ENCODE measurements around the gene PRDM16.

PRDM16 gene

DNA sequence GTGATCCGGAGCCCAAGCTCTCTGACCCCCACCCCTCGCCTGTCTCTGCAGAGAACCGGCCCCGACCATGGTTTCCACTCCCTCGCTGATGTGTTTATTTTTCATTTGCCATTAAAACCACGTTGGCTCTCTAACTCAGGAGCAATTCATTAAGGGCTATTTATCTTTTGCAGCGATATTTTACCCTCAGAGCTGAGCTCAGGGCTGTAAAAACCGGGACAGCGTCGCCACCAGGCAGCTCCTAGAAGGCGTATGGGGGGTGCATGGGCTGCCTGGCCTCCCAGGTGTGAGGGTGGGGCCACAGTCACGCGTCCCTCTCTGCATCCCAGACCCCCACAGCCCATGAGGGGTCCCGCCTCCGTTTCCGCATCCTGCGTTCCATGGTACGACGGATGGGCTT is 71.4 kb downstream of the PRDM16 start:
- no peak for DNase-seq (ENCODE audit: low read depth in 2 of 2)

DNA sequence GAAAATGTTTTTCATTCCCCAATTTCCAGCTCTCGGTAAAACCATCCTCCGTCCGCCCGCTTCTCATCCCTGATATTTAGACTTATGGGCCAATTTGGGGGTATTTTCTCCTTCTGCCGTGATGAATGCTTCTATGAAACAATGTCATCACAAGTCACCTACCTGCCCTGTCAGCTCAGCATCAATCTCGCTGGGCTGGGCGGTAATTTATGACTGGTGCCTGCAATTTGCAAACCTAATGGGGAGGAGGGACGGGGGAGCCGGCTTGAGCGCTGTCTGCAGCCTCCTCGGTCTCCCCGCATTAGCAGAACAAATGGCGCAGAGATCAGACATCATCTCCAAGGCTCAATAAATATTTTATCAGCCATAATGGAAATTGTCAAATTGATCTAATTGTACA is 72.1 kb downstream of the PRDM16 start:
- no peak for DNase-seq (ENCODE audit: low read depth in 2 of 2)

DNA sequence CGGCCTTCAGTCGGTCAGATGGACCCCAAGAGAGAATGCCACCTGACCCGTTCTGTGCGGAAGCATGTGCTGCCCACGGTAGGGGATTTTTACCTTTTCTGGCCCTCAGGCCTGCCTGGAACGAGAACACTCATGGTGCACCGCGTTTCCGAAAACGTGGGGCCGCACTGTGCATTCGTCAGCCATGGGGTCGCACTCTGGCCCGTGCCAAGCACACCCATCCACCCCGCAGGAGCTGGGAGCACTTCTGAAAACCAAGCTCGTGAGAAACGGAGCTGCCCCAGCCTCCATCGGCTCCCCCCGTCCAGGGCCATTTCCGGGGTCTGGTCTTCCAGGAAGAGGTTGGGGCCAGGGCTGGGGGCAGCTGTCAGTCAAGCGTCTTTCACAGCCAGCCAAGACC is 72.8 kb downstream of the PRDM16 start:
- no peak for DNase-seq (ENCODE audit: low read depth in 2 of 2)

DNA sequence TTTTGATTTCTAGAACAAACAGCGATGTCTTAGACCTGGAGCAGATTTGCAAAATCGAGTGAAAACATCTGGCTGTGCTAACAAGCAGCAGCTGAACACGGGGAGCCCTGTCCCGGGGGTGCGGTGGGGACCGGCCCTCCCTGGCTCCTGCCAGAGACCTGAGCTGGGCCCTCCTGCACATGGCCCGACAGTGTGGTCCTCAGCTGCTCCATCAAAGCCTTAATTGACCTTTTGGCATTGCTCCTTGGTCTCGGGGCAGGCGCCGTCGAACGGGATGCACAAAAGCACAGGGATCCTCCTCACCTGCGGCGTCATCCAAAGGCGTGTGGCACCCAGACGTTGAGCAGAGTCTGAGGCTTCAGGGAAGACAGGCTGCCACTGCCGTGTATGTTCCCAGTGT is 73.2 kb downstream of the PRDM16 start:
- no peak for DNase-seq (ENCODE audit: low read depth in 2 of 2)

DNA sequence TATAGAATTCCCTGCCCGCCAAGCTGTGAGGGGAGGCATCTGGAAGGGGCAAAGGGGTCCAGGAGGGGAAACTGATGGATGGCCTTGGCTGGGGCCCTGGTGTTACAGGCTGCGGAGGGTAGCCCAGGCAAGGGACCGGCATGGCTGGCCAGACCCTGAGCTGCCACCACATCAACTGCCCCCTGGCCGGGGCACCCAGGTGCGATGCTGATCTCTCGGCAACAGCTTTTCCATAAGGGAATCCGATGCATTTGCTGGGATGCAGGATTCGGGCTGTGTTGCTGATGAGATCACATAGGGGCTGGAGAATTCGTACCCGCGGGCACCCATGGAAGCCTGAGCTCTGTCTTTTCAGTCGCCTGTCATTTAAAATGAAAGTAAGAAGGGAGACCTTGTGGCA is 73.7 kb downstream of the PRDM16 start:
- DNase-seq (ENCODE audit: low read depth in 2 of 2) = no peak

DNA sequence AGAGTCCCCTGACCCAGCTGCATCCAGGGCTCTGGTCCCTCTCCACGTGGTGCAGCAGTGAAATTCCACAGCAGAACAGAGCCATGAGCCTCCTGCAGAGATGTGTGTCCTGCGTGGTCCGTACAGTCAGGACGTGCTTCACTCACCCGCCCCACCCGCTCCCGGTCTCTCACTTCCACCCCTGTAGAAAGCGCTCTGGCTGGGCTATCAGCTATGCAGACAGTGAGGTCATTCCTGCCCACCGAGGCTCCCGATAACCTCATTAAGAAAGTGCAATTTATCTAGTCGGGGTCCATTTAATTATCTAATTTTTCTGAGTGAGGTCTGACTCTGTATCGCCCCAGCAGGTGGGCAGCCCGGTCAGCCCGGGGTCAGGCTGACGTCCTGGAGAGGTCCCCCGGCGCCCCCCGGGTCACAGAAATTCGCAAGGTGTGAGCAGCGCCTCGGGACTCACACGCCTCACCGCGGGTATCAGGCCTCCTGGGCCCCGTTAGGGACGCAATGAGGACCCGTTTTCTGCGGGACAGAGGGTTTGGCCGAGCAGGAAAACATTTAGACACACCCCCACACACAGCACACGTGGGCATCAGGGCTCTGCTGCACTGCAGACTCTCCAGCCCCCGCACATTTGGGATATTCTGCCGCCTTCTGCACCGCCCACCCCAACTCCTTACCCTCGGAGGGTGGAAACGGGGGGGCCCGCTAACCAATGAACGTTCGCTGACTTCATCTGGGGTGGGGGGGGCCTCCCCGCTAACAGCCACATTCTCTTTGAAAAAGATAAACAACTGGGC is 76.7 kb downstream of the PRDM16 start:
- no peak for DNase-seq (ENCODE audit: low read depth in 2 of 2)

DNA sequence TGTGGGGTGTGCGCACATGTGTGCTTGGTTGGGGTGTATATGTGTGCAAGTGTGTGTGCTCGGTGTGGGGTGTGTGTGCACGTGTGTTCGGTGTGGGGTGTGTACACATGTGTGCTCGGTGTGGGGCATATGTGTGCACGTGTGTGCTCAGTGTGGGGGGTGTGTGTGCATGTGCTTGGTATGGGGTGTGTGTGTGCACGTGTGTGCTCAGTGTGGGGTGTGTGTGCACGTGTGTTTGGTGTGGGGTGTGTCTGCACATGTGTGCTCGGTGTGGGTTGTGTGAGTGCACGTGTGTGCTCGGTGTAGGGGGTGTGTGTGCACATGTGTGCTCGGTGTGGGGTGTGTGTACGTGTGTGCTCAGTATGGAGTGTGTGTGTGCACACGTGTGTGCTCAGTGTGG is 77.5 kb downstream of the PRDM16 start:
- no peak for DNase-seq (ENCODE audit: low read depth in 2 of 2)

DNA sequence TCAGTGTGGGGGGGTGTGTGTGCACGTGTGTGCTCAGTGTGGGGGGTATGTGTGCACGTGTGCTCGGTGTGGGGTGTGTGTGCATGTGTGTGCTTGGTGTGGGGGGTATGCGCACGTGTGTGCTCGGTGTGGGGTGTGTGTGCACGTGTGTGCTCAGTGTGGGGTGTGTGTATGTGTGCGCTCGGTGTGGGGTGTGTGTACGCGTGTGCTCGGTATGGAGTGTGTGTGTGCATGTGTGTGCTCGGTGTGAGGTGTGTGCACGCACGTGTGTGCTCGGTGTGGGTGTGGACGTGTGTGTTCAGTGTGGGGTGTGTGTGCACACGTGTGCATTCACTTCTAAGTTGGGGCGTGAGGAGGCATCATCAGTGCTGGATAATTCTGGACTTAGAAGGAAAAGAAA is 77.9 kb downstream of the PRDM16 start:
- DNase-seq (ENCODE audit: low read depth in 2 of 2) = no peak

DNA sequence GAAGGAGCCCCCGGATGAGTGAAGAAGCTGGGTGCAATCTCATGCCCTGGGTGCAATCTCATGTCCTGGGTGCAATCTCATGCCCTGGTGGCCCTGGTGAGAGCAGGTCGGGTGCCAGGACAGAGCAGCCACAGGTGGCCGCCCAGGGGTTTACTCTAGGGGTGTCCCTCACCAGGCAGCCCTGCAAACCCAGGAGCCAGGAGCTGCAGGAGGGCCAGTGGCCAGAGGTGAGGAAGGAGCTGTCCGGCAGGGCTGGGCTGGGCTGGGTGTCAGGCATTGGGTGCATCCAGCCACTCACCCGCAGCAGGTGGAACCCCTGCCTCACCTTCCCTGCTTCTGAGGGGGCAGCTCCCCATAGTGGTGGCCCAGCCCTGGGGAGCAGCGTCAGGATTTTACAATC is 79.2 kb downstream of the PRDM16 start:
- DNase-seq (ENCODE audit: low read depth in 2 of 2) = no peak

DNA sequence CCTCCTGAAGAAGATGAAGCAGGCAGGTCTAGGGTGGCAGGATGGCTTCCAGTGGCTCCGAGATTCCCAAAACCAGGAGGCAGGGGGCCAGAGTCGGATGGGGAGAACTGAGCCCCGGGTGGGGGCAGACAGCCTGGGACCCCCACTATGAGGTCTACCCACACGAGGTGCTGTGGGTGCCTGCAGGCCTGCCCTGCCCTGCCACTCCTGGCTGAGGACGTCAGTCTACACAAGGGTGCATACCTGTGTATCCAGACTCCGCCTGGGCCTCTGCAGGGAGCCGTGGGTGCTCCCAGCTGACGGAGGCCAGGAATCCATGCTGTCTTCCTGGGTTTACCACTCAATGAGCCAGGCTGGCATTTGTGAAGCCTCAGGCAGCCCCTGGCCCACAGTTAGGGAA is 80.3 kb downstream of the PRDM16 start:
- no peak for DNase-seq (ENCODE audit: low read depth in 2 of 2)

DNA sequence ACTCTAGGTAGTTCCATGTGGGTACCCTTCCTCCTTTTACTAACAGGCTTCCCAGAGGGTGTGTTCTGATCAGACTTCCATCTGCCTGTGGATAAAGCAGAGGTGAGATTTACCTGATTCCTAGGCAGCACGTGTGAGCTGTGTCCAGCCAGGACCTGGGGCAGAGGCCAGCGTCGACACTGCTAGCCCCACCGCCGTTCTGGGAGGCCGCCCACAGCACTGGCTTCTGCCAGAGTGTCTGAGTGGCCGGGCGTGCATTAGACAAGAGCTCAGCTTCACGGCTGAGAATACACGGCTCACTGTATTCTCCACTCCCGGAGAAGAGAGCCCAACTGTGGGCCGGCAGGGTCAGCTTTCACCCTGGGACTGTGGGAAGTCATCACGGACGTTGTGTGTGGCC is 82.5 kb downstream of the PRDM16 start:
- DNase-seq (ENCODE audit: low read depth in 2 of 2) = no peak

DNA sequence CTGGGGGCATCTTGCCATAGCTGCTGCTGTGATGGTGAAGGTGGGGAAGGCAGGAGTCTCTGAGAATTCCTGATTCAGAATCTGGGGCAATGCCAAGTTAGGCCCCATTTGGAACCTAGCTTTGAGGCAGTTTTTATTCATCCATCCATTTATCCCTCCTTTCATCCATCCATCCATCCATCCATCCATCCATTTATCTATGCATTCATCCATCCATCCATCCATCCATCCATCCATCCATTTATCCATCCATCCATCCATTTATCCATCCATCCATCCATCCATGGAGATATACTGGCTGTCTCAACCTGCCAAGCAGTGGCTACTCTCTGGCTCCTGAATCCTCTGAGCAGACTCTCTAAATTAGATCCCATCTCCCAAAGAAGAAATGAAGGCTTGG is 83.1 kb downstream of the PRDM16 start:
- no peak for DNase-seq (ENCODE audit: low read depth in 2 of 2)

DNA sequence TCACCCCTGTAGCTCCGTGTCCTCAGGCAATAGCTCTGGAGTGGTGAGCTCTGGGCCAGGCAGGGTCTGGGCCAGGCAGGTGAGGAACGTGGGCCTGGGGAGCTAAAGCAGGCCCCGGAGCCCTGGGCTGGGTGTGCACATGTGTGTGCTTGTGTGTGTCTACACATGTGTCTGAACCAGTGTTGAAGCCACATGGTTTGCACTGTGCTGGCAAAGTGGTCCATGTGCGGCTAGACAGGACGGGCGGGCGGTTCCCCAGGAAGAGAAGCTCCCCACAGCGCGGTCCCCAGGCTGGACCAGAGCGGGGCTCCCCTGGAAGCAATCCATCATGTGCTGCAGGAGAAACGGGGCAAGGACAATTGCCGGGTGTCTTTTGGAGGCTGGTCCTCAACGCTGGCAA is 84.2 kb downstream of the PRDM16 start:
- no peak for DNase-seq (ENCODE audit: low read depth in 2 of 2)

DNA sequence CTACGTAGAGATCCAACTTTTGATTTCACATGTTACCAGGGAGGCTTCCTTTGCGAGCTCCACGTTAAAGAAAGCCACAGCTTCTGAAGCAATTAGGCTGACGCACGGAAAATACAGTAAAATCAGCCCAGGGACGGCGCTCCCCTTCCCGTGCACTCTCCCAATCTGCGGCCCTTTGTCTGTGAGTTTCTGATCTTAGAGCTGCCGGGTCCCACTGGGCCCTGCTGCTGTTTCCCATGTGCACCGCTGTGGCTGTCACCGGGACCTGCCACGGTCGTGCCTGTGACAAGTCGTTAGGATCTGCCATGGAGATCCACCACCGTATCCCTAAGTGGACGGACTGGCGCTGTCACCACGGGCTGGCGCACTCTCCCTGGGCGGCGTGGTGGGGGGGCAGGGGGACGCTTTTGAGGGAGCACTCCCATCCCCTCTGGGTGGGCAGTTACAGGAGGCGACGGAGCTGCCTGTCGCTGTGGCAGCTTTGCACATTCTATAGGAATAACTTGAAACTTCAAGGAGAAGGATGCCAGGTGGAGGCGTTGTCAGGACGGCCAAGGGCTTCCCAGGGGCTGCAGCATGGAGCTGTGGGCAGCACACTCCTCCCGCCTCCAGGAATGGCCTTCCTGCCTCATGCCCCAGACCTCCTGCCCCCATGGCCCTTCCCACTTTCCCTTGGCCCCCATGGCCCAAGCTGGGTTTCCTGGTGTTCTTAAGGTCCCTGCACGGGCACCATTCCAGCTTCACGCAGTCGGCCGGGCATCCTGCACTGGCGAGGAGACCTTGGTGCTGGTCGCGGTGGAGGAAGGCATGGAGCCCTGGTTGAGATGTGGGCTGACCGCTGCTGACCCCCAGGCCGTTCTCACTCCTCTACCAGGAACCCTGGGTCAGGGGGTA is 85.1 kb downstream of the PRDM16 start:
- DNase-seq (ENCODE audit: low read depth in 2 of 2) = no peak

DNA sequence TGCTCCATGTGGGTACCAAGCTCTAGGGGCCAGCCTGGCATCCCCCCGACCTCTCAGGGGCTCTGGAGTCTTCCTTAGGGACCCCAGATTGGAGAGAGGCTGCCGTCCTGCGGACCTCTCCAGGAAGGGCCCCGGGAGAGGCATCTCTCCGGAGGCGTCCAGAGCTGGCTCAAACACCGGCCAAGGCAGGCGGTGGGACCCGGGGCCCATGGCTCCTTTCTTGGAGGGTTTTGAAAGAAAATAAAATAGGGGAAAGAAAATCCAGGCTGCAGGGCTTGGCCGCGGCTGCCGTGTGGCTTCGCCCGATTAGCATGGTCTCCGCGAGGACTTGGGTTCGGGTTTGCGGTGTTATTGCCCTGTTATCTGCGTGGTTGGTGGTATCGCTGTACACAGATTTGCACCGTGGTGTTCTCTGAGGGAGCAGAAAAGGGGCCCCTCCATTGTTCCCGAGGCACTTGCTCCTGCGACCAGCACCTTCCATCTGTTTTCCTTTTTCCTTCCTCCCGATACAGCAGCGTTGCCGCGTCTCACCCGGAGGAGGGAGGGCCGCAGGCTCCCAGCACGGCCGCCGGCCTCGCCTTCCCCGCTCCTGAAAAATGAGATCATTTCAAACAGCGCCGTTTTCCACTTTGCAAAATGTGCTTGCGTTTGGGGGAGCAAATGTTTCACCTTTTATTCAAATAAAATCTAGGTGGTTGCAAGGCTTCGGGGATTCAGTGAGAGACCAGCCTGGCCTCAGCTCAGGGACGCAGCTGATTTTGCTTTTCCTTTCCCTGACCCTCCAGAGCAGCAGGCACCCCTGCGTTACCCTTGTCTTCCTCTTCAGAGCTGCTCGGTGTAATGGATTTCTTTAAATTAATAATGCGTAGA is 86.3 kb downstream of the PRDM16 start:
- no peak for DNase-seq (ENCODE audit: low read depth in 2 of 2)

DNA sequence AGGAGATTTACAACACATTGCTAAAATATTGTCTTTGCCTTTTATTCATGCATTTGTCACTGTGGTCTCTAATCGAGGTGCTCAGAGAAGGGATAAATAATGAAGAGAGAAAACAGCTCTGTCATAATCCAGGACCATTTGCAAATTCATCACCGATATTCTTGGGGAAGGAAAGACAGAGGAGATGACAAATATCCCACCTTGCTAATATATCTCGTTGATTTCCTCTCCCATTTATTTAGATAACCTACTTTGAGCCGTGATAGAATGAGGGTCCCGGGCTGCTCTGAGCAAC is 86.9 kb downstream of the PRDM16 start:
- DNase-seq (ENCODE audit: low read depth in 2 of 2) = no peak

DNA sequence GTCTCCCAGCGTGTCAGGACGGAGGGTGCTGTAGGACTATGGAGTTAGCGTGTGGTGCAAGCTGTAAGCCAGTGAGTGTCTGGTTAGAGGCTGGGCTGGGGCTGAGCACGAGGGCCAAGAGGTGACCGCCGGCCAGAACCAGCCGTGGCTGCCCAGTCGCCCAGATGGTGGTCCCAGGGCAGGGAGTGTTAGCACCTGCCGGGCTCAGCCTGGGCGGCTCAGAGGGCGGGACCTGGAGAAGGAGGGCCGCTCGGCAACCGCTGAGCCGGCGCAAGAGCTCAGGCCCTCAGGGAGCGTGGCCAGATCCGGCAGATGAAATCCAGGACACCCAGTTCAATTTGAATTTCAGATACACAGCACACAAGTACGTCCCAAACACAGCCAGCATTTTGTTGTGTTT is 87.9 kb downstream of the PRDM16 start:
- DNase-seq (ENCODE audit: low read depth in 2 of 2) = no peak

DNA sequence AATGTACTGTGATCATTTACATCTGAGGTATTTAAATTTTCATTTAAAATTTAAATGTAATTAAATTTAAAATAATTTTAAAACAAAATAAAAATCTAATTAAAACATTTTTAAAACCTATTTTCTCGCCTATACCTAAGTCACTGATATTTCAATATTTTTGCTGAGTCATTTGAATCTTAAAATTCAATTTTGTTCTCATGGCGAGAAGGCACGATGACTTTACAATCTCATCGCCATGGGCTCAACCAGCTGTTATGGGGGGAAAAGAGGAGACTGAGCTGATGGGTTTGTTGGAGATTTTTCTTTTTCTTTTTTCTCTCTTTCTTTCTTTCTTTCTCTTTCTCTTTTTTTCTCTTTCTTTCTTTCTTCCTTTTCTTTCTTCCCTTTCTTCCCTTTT is 89.3 kb downstream of the PRDM16 start:
- DNase-seq (ENCODE audit: low read depth in 2 of 2) = no peak

DNA sequence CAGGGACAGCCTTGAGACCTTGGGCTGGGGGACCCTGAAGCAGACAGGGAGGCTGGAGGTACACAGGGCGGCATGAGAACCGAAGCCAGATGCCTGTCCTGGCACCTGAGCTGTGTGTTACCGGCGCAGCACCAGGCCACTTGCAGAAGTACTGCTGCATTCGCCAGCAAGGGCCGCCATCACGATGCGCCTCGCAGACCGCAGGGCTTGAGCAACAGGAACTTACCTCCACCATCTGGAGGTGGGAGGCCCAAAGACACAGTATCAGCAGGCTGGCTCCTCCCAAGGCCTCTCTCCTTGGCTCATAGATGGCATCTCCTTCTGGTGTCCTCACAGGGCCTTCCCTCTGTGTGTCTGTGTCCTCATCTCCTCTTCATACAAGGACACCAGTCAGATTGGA is 90.1 kb downstream of the PRDM16 start:
- DNase-seq (ENCODE audit: low read depth in 2 of 2) = no peak

DNA sequence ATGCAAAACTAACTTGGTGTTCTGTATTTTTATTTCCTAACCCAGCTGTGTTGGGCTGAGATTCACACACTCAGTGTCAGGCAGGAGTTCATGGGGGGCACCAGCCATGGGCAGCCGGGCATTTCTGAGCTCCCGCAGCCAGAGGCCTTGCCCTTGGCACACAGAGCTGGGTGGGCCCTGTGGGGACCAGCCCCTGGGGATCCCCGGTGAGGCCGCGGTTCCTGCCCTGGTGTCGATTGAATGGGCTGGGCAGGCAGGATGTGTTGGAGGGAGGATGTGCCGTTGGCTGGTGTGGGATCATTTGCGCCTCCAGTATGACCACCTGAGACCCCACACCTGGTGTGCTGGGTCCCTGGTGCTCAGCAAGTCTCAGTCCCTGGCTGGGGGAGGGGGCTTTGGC is 91.0 kb downstream of the PRDM16 start:
- DNase-seq (ENCODE audit: low read depth in 2 of 2) = no peak

DNA sequence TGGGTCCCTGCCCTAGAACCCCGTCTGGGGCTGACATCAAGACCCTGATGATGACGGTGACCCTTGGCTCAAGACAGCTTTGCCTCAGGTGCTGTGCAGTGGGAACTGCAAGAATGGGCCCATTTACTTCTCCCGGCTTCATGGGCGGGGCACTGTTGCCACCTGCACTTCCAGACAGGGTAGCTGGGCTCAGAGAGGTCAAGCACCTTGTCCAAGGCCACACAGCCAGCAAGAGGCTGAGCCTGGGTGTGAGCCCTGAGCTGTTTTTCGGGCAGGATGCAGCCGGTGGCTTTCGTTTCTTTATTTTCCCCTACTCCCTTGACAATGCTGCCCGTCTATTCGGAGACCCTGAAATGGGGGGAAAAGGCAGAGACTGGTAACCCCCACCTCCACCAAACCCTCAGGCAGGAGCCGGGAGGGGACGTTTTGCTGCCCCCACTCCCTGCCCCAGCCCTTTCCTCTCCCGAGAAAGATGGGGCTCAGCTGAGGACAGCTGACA is 91.7 kb downstream of the PRDM16 start:
- no peak for DNase-seq (ENCODE audit: low read depth in 2 of 2)

DNA sequence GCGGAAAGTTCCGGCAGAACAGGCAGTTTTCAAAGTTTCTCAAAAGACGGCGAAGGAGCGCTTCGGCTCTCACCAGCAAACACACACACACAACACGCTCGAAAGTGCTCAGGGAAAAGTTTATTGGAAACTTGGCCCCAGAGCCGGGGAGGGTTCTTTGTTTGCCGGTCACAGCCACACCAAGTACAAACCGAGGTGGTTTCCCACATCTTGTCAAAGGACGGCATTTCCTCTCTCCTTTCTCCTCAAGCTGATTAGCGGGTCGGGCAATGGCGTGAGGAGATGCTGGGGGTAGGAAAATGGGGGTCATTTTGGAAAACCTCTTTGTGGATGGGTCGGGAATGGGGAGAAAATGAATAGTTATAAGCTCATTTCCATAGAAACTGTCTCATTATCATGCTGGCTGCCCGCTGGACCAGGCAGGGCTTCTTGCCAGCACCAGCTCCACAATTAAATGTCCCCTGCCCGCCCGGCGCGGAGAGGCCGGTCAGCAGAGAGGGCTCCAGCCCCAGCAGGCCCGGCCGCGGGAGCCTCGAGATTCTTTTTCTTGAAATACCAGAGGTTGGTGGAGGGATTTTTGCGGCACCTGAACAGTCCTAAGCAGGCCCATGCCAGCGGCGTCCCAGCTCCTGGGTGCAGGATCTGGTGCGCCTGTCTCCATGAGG is 92.3 kb downstream of the PRDM16 start:
- DNase-seq (ENCODE audit: low read depth in 2 of 2) = no peak

Data from stimulated activated CD4-positive, alpha-beta T cell treated with anti-CD3 and anti-CD28 coated beads, Interleukin-1b, Interleukin-23, amount 100 ng/mL, for 4 hours (primary cell).